Forelimb muscle (tissue), 1 donor: ENCODE measurements around the gene TP53I11. TPM values are rescaled to one million over a fixed set of nuclear protein-coding genes. Genes with fewer than 3 reads are reported as not detected.

ENCODE experiments used
- DNase-seq: peaks from one replicate; pipeline ENCODE4 v3.0.0-alpha.2; 2013; ENCODE audit warnings: low read depth
- polyA plus RNA-seq: library from polyadenylated mRNA; unstranded; fragments of 120-200 nt; gene quantifications from one replicate; pipeline ENCODE4 v1.2.1, GENCODE V29; 2013; ENCODE audit not compliant: insufficient read length

TP53I11 gene
- polyA plus RNA-seq, 1 donor: 40.4 TPM

GRCh38 chr11:44912270-44912987, 38.3 kb downstream of the TP53I11 start:
- no peak for DNase-seq

- DNase-seq: peak; percentile 73
Measured at GRCh38 chr11:44911029-44911814, 39.5 kb downstream of the TP53I11 start.

DNA sequence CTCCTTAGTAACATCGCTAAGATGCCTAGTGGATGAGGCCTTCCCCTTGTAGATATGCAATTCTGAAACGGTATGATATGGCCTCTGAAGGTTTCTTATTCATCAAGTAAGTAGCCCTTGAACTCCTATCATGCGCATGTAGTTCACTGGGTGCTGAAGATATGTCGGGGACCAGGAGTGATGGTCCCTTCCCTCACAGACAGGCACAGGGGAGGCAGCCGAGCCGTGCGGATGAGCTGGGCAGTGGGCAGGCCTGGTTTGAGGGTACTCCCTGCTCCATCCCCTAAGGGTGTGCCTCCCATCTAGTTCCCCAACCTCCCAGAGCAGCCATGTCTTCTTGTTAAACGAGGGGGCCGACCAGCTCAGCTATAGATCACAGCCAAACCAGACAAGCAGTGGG, 40.1 kb downstream of the TP53I11 start:
- DNase-seq: no peak

DNA sequence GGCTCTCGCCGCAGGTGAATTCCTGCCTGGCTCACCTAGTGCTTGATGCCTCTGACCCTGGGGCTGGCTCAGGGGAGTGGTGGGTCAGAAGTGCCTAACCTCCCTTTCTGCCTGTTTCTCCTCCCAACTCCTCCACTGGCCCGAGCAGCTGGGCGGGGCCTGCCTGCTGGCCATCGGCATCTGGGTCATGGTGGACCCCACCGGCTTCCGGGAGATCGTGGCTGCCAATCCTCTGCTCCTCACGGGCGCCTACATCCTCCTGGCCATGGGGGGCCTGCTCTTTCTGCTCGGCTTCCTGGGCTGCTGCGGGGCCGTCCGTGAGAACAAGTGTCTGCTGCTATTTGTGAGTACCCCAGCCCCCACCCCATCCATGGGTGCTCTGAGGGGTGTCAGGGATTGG, 41.1 kb downstream of the TP53I11 start:
- no peak for DNase-seq

GRCh38 chr11:44906649-44907048, 44.0 kb downstream of the TP53I11 start:
- no peak for DNase-seq

DNA sequence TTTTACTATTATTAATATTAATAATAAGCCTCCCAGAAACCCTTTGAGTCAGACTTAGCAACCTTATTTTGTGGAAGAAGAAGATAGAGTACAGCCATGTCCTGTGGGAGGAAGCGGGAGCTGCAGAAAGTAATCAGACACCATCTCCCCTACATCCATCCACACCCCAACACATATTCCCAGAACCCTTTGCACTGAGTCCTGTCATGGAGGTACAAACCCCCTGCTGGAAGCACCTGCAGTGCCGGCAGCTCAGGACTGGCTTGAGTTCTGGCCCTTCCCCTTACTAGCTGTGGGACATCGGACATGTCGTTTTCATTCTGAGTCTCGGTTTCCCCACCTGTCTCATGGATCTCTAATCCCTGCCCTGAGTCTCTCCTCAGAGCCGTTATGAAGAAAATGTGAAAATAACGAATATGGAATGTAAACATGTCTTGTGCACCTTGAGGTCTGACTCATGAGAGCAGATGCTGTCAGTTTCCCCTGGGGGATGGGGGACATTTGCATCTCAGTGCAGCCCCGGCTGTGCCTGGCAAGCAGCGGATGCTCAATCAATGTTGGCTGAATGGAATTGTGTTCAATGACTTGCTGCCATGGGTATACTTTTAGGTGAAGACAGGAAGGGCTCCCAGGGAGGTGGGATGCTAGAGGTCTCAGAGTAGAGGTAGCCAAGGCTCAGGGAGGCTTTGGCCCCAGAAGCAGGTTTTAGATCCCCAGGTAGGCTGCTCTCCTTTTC, 45.4 kb downstream of the TP53I11 start:
- DNase-seq: no peak

- DNase-seq: no peak
Measured at GRCh38 chr11:44904261-44905020, 46.2 kb downstream of the TP53I11 start.

- DNase-seq: no peak
Measured at GRCh38 chr11:44903518-44903917, 47.2 kb downstream of the TP53I11 start.

DNA sequence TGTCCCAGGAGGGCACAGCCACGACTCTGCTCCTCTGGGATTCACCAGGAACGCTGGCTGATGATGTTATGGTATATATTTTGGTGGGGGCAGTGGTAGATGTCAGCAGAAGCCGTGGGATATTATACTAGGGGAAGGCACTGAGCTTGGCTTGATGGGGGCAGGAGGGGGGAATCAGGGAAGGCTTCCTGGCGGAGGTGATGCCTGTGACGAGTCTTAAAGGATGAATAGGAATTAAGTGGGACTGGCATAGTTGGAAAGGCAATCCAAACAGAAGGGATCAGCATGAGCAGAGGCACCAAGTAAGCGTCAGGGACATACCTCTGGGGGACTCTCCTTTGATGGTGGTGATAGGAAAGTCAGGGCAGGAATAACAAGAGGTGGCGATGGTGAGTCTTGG, 47.6 kb downstream of the TP53I11 start:
- DNase-seq: no peak

DNA sequence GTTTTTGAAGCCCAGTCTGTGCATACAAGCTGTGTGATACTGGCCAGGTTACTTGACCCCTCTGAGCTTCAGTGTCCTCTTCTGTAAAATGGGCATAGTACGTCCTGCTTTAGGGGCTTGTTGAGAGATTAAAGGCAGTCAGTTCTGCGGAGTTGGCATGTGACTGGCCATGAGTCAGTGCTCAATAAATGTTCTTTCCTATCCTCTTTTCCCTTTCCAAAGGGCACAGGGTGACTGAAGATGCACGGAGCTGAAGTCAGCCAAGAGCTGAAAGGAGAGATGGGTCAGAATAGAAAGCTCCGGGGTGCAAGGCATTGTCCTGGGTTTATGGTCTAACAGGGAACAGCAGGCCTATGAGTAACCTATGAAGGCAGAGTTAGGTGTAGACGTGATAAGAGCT, 48.9 kb downstream of the TP53I11 start:
- DNase-seq: no peak

DNA sequence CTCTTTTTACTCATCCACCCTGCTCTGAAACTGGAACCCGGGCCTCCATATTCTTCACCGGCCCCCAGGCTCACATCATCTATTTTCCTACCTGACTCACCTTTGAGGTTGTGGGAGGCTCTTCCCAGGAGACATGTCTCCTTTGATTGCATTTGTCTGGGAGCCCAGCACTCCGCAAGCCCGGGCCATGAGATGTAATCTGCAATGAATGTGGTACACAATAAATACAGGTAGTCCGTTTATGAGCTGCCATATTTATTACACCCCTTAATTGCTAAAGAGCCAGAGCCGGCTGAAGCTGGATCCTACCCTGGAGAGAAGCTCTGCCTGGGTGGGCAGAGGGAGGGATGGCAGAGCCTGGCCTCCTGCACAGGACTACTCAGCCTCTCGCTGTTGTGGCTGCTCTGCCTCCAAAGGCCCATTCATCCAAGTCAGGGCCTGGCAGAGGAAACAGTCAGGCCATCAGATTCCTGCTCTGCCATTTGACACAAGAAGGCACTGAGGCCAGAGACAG, 49.5 kb downstream of the TP53I11 start:
- no peak for DNase-seq

DNA sequence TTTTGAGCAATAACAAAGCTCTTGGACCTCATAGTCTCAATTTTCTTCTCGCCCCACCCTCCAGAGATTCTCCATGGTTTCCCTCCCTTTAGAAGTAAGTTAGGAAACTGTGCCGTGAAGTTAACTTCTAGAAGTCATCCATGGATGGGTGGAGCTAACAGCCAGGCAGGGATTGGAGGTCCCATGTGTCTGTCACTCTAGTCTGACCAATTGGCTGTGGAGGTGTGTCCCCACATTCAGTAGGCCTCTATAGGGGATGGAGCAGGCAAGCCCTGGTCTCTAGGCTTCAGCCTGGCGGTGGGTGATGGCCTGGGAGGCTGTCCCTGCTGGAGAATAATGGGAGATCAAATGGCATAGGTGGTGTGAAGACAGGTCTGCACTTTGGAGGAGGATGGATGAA, 50.7 kb downstream of the TP53I11 start:
- DNase-seq: no peak

- no peak for DNase-seq
Measured at GRCh38 chr11:44893846-44894617, 56.7 kb downstream of the TP53I11 start.

DNA sequence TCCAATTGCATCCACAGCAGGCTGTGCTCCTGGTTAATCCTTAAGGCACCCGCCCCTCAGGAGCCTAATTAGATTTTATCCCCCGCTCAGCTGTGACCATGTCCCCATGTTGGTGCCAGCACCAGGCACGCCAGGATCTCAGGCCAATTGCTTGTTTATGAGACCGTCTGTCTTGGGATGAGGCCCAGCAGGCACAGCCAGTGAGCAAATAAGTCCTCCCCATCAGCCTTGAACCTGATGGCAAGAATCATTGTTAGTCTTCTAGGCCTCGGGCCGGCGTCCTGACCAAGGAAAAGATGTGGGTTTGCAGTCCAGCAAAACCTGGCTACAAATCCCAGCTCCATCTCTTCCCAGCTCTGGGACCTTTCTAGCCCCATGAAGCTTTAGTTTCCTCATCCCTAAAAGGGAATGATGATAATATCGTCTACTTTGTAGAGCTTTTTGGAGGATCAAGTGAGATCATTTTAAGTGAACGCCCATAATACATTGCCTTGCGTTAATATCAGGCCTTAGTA, 57.3 kb downstream of the TP53I11 start:
- no peak for DNase-seq

GRCh38 chr11:44892843-44893242, 57.8 kb downstream of the TP53I11 start:
- DNase-seq: no peak

GRCh38 chr11:44889266-44889665, 61.4 kb downstream of the TP53I11 start:
- DNase-seq: no peak

GRCh38 chr11:44887636-44888035, 63.0 kb downstream of the TP53I11 start:
- DNase-seq: no peak

DNA sequence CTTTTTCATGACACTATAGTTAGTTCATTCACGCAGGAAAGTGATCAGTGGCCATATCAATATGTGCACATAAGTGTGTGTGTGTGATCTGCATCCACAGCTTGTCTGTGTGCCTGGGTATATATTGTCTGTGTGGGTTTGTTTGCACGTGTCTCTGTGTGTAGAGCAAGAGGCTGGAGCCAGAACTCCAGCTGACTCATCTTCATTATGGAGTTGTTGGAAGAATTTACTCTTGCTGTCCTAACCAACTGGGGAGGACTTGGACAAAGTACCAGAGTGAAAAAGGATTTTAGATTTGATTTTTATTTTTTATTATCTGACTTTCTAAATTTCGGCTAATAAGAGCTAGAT, 63.9 kb downstream of the TP53I11 start:
- DNase-seq: peak; percentile 57

GRCh38 chr11:44885919-44886789, 64.5 kb downstream of the TP53I11 start:
- DNase-seq: no peak
